ENCODE results near the gene TSPAN12. TPM values are rescaled to one million over a fixed set of nuclear protein-coding genes. Genes with fewer than 3 reads are reported as not detected.

Gene TSPAN12
- total RNA-seq, 2 donors from 2014 or later: 35.6 to 50.3 TPM

DNA sequence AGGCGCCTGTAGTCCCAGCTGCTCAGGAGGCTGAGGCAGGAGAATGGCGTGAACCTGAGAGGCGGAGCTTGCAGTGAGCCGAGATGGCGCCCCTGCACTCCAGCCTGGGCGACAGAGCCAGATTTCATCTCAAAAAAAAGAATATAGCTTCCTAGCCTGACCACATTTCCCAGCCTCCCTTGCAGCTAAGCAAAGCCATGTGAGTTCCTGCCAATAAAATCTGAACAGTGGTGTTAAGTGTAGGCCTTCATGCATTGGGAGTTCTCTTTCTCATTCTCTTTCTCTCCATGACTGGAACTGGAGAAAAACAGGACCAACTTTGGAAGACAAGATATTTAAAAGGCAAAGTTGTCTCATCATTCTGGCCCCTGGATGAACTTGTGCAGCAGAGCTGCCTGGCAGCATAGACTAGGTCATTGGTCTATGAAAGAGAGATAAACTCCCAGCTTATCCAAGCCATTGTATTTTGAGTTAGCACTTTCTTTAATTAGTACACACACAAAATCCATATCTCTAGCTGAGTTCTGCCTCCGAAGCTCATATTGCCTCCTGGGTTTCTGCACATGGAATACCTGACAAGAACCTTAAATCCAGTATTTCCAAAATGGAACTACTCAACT lies 60.8 kb downstream of the TSPAN12 start:
- Mint-ChIP-seq H3K4me3 (no peak overlapping the region), H3K27ac (no peak overlapping the region), H3K9me3 (peaks cover 15% of the 10 kb centered on the region), H3K27me3 (ENCODE audit: insufficient read depth) (no peaks in the 10 kb centered on the region), H3K4me1 (peaks cover 27% of the 10 kb centered on the region), H3K36me3 (ENCODE audit: low read depth) (peaks cover 39% of the 10 kb centered on the region)
- no peaks in the 10 kb centered on the region for H3K27me3 ChIP-seq (ENCODE audit: control insufficient read depth, insufficient read depth, low read length, poor library complexity, severe bottlenecking)
- H3K4me1 ChIP-seq (ENCODE audit: control insufficient read depth, insufficient read depth, low read length): peaks cover 9% of the 10 kb centered on the region
- WGBS, 2 experiments (ENCODE audit: insufficient coverage in 1 of 2, insufficient read length in 1 of 2): 92 to 97% methylated on average over 5 to 7 of the region's 7 CpGs
- peaks cover 16% of the 10 kb centered on the region for H3K9me3 ChIP-seq (ENCODE audit: control insufficient read depth, low read length)
- no peak for TF ChIP-seq CTCF (conservative IDR thresholded peaks at IDR 0.05)
- H3K9ac ChIP-seq (ENCODE audit: extremely low read depth, low read length, poor library complexity, severe bottlenecking): no peak overlapping the region
- H3K27ac ChIP-seq (ENCODE audit: low read depth, low read length): no peak overlapping the region
- DNase-seq: no peak
- peaks cover 40% of the 10 kb centered on the region for H3K36me3 ChIP-seq (ENCODE audit: control insufficient read depth, insufficient read depth, low read length)
- H3K4me3 ChIP-seq (ENCODE audit: low read length): peak overlapping the region; percentile 6

GRCh38 chr7:120794106-120794729 lies 63.7 kb downstream of the TSPAN12 start:
- no peaks in the 10 kb centered on the region for H3K27me3 Mint-ChIP-seq (ENCODE audit: insufficient read depth)
- H3K27ac Mint-ChIP-seq: no peak overlapping the region
- Histone ChIP-seq H3K9me3 (ENCODE audit: control insufficient read depth, low read length) (peaks cover 16% of the 10 kb centered on the region), H3K27me3 (ENCODE audit: control insufficient read depth, insufficient read depth, low read length, poor library complexity, severe bottlenecking) (no peaks in the 10 kb centered on the region), H3K27ac (ENCODE audit: low read depth, low read length) (no peak overlapping the region), H3K4me3 (ENCODE audit: low read length) (no peak overlapping the region), H3K36me3 (ENCODE audit: control insufficient read depth, insufficient read depth, low read length) (peaks cover 50% of the 10 kb centered on the region), H3K4me1 (ENCODE audit: control insufficient read depth, insufficient read depth, low read length) (peaks cover 11% of the 10 kb centered on the region), H3K9ac (ENCODE audit: extremely low read depth, low read length, poor library complexity, severe bottlenecking) (no peak overlapping the region)
- no peak for TF ChIP-seq CTCF (conservative IDR thresholded peaks at IDR 0.05)
- H3K4me3 Mint-ChIP-seq: no peak overlapping the region
- peaks cover 38% of the 10 kb centered on the region for H3K36me3 Mint-ChIP-seq (ENCODE audit: low read depth)
- no peak for DNase-seq
- H3K9me3 Mint-ChIP-seq: peaks cover 15% of the 10 kb centered on the region
- H3K4me1 Mint-ChIP-seq: peaks cover 31% of the 10 kb centered on the region
- 83 to 89% methylated on average over 2 to 4 of the region's 4 CpGs for WGBS, 2 experiments (ENCODE audit: insufficient coverage in 1 of 2, insufficient read length in 1 of 2)

- Histone ChIP-seq H3K9me3 (ENCODE audit: control insufficient read depth, low read length) (peaks cover 16% of the 10 kb centered on the region), H3K9ac (ENCODE audit: extremely low read depth, low read length, poor library complexity, severe bottlenecking) (no peak overlapping the region), H3K27me3 (ENCODE audit: control insufficient read depth, insufficient read depth, low read length, poor library complexity, severe bottlenecking) (no peaks in the 10 kb centered on the region), H3K27ac (ENCODE audit: low read depth, low read length) (no peak overlapping the region), H3K36me3 (ENCODE audit: control insufficient read depth, insufficient read depth, low read length) (peaks cover 58% of the 10 kb centered on the region), H3K4me3 (ENCODE audit: low read length) (no peak overlapping the region), H3K4me1 (ENCODE audit: control insufficient read depth, insufficient read depth, low read length) (peaks cover 3% of the 10 kb centered on the region)
- TF ChIP-seq CTCF (conservative IDR thresholded peaks at IDR 0.05): no peak
- peaks cover 24% of the 10 kb centered on the region for H3K4me1 Mint-ChIP-seq
- no peak overlapping the region for H3K27ac Mint-ChIP-seq
- peaks cover 15% of the 10 kb centered on the region for H3K9me3 Mint-ChIP-seq
- H3K4me3 Mint-ChIP-seq: no peak overlapping the region
- 94 to 97% methylated on average over 2 of the region's 3 CpGs for WGBS, 2 experiments (ENCODE audit: insufficient coverage in 1 of 2, insufficient read length in 1 of 2)
- no peaks in the 10 kb centered on the region for H3K27me3 Mint-ChIP-seq (ENCODE audit: insufficient read depth)
- no peak for DNase-seq
- peaks cover 44% of the 10 kb centered on the region for H3K36me3 Mint-ChIP-seq (ENCODE audit: low read depth)
Measured at GRCh38 chr7:120793213-120793936, 64.6 kb downstream of the TSPAN12 start.

Data from endodermal cell (in vitro differentiated cells).